Measurements from ENCODE around the gene PPP6C.
"Not testable (repeated sequence)": the region's sequence is repeated elsewhere in the genome, so short reads cannot be mapped to it uniquely, and the experiment has no call there.

PPP6C gene

DNA sequence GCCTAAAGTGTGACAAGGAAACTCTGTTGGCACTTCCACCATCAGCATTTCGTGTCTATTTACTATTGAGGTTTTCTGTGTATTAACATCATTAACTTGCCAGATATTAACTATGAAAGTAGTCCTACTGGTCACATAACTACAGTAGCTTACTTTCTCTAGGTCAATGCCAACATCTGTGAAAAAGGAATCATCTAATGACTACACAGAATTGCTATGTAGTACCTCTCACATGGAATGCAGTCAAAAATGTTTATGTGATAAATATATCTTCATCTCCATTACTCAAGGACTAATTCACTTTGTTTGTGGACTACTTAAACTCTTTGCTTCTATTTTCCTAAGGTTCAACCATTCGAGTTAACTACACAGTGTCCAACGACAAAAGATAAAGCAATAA, 48.4 kb downstream of the PPP6C start:
- Mint-ChIP-seq H3K27ac (no peak overlapping the region), H3K4me3 (peak overlapping the region; percentile 97), H3K9me3 (ENCODE audit: low read depth) (no peaks in the 10 kb centered on the region), H3K27me3 (no peaks in the 10 kb centered on the region), H3K4me1 (ENCODE audit: low read depth) (peaks cover 30% of the 10 kb centered on the region), H3K36me3 (no peaks in the 10 kb centered on the region)

DNA sequence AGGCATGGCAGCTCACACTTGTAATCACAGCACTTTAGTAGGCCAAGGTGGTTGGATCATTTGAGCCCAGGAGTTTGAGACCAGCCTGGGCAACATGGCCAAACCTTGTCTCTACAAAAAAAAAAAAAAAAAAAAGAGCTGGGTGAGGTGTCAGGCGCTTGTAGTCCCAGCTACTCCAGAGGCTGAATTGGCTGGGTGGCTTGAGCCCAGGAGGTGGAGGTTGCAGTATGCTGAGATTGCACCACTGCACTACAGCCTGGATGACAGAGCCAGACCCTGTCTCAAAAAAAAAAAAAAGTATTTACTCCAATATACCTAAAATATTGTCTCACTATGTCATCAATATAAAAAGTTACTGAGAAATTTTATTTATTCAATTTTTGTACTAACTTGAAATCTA, 49.0 kb downstream of the PPP6C start:
- peaks cover 30% of the 10 kb centered on the region for H3K4me1 Mint-ChIP-seq (ENCODE audit: low read depth)
- no peaks in the 10 kb centered on the region for H3K27me3 Mint-ChIP-seq

DNA sequence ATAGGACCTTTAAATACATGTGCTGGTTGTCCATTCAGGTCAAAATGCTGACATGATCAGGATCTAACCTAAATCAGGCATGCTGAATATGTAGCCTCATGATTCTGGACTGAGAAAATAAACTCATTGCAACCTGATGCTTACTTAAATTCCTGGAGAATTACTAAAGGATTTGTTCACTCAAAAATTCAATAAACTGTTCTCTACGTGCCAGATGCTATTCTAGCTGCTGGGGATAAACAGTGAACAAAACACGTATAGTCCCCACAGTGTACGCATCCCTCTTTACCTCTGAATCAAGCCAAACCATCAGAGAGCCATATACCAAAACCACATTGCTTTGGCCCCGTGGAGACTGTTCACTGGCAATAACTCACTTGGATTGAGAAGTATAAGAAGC, 52.4 kb downstream of the PPP6C start:
- H3K27me3 Mint-ChIP-seq: no peaks in the 10 kb centered on the region
- peaks cover 31% of the 10 kb centered on the region for H3K4me1 Mint-ChIP-seq (ENCODE audit: low read depth)
- peaks cover 8% of the 10 kb centered on the region for H3K9me3 Mint-ChIP-seq (ENCODE audit: low read depth)
- H3K27ac Mint-ChIP-seq: no peak overlapping the region
- H3K36me3 Mint-ChIP-seq: peaks cover 7% of the 10 kb centered on the region
- no peak overlapping the region for H3K4me3 Mint-ChIP-seq

More for the DNA sequence above, 49.0 kb downstream of the PPP6C start:
- Mint-ChIP-seq H3K36me3 (no peaks in the 10 kb centered on the region), H3K9me3 (ENCODE audit: low read depth) (no peaks in the 10 kb centered on the region), H3K4me3 (no peak overlapping the region), H3K27ac (no peak overlapping the region)

DNA sequence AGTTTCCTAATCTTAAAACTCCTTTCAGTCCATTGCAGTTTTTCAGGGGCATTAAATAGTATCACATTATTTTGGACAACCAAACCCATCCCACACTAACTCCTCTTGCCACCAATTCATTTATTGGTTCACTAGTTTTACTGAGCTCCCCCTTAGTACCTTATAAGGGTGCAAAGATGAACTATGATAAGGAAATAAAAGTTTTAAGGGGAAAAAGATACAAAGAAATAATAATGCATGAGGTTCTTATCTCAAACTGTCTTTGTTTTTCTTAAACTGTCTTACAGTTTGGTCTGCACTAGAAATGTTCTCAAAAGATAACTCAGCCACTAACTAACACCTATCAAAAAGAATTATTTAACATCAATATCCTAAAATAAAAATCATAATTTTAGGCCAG, 54.6 kb downstream of the PPP6C start:
- no peak overlapping the region for H3K4me3 Mint-ChIP-seq
- no peaks in the 10 kb centered on the region for H3K27me3 Mint-ChIP-seq
- H3K27ac Mint-ChIP-seq: no peak overlapping the region
- H3K9me3 Mint-ChIP-seq (ENCODE audit: low read depth): peaks cover 8% of the 10 kb centered on the region
- H3K4me1 Mint-ChIP-seq (ENCODE audit: low read depth): peaks cover 26% of the 10 kb centered on the region
- peaks cover 7% of the 10 kb centered on the region for H3K36me3 Mint-ChIP-seq

DNA sequence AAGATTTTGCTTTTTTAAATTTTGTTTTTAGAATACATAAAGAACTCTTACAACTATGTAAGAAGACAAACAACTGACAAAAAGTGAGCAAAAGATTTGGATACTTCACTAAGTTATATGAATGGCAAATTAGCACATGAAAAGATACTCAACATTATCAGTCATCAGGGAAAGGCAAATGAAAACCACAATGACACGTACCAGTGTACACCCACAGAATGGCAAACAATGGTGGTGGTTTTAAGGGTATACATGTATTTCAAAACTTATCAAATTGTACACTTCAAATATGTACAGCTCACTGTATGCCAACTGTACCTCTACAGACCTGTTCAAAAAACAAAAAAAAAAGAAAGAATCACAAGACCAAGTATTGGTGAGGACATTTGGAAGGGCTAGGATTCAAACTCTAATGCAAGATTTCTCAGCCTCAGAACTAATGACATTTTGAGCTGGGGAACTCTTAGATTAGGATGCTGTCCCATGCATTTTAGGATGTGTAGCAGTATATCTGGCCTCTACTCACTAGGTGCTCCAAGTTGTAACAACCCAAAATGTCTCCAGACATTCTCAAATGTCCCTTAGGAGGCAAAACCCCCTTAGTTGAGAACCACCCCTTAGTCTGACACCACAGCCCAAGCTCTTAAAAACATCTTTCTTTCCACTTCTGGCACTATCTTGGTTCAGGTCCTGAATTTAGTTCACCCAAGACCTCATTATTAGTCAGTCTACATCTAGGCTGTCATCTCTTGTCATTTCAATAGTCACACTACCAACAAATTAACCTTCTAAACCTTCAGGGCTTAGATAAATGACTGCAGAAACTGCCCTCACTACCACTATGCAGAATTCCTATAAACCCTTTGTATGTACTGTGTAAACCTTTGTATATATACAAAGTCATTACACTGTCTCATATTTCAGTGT, 55.9 kb downstream of the PPP6C start:
- no peak overlapping the region for H3K4me3 Mint-ChIP-seq

DNA sequence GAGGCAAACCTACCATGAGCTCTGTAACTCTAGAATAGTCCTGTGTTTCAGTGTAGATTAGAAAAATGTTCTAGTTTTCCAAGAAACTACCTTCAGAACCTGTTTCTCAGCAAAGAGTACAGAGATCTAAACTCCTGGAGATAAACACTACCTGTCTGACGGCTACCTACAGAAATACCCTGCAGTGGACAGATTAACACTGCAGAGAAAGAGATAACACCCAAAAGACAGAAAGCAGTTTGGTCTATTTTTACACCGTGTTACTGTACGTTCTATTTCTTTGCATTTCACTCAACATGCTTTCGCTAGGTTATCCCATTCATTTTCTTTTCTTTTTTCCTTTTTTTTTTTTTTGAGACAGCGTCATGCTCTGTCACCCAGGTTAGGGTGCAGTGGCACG, 57.8 kb downstream of the PPP6C start:
- H3K27ac Mint-ChIP-seq: no peak overlapping the region
- no peak overlapping the region for H3K4me3 Mint-ChIP-seq

More for the DNA sequence above, 55.9 kb downstream of the PPP6C start:
- H3K27ac Mint-ChIP-seq: peak overlapping the region; percentile 67
- H3K4me1 Mint-ChIP-seq (ENCODE audit: low read depth): peaks cover 20% of the 10 kb centered on the region
- H3K36me3 Mint-ChIP-seq: peaks cover 7% of the 10 kb centered on the region
- H3K27me3 Mint-ChIP-seq: no peaks in the 10 kb centered on the region
- H3K9me3 Mint-ChIP-seq (ENCODE audit: low read depth): peaks cover 8% of the 10 kb centered on the region

DNA sequence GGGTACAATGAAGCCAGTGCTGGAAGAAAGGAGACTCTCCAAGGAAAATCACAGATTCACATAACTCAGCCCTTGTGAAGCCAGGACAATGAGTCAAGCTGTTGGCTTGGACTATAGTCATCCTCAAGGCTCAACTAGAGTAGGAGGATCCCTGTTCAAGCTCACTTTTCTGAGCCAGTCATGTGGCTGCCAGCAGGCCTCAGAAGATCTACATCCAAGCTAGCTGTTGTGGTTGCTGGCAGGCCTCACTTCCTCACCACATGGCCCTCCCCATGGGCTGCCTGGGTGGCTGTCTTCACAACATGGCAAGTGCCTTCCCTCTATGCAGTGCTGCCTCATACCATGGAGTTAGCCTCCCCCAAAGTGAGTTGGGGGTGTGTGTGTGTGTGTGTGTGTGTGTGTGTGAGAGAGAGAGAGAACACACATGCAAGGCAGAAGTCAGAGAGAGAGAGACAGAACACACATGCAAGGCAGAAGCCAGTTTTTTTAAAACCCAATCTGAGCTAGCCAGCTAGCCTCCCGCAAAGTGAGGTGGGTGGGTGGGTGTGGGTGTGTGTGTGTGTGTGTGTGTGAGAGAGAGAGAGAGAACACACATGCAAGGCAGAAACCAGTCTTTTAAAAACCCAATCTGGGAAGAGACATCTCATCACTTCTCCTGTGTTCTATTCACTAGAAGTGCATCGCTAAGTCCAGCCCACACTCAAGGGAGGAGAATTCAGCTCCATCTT, 63.4 kb downstream of the PPP6C start:
- Mint-ChIP-seq H3K27me3 (no peaks in the 10 kb centered on the region), H3K4me1 (ENCODE audit: low read depth) (peaks cover 38% of the 10 kb centered on the region), H3K27ac (peak overlapping the region; percentile 97), H3K4me3 (peak overlapping the region; percentile 77), H3K36me3 (peaks cover 2% of the 10 kb centered on the region), H3K9me3 (ENCODE audit: low read depth) (no peaks in the 10 kb centered on the region)

More for the DNA sequence above, 57.8 kb downstream of the PPP6C start:
- peaks cover 8% of the 10 kb centered on the region for H3K9me3 Mint-ChIP-seq (ENCODE audit: low read depth)
- peaks cover 25% of the 10 kb centered on the region for H3K4me1 Mint-ChIP-seq (ENCODE audit: low read depth)
- H3K36me3 Mint-ChIP-seq: peaks cover 7% of the 10 kb centered on the region
- no peaks in the 10 kb centered on the region for H3K27me3 Mint-ChIP-seq

DNA sequence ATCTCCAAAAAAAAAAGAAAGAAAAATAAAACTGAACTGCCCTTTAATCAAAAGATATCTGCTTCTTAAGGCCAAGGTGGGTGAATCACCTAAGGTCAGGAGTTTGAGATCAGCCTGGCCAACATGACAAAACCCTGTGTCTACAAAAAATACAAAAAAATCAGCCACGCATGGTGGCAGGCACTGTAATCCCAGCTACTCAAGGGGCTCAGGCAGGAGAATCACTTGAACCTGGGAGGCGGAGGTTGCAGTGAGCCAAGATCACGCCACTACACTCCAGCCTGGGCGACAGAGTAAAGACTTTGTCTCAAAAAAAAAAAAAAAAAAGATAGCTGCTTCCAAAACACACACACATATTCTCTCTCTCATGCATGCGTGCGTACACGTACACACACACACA, 64.1 kb downstream of the PPP6C start:
- Mint-ChIP-seq H3K27me3 (no peaks in the 10 kb centered on the region), H3K4me3 (peak overlapping the region; percentile 77), H3K36me3 (peaks cover 2% of the 10 kb centered on the region), H3K4me1 (ENCODE audit: low read depth) (peaks cover 44% of the 10 kb centered on the region), H3K27ac (peak overlapping the region; percentile 97), H3K9me3 (ENCODE audit: low read depth) (no peaks in the 10 kb centered on the region)

DNA sequence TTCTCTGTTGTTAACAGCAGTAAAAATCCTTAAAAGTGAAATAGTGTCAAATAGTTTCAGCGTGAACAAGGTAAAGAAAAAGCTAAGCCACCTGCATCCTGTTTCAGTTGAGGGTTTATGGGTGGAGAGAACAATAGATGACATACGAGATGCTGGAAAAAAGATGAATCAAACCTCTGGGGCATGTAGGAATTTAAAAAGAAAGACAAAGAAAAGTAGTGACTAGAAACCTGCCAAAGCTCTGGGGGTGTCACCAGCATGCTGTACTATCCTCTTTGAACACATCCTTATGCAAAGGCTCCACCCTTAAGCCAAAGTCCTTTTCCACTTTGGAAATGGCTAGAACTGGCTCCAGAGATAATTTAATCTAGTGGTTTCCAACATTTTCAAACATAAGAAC, 68.5 kb downstream of the PPP6C start:
- Mint-ChIP-seq H3K27ac (no peak overlapping the region), H3K4me1 (ENCODE audit: low read depth) (peaks cover 47% of the 10 kb centered on the region)

DNA sequence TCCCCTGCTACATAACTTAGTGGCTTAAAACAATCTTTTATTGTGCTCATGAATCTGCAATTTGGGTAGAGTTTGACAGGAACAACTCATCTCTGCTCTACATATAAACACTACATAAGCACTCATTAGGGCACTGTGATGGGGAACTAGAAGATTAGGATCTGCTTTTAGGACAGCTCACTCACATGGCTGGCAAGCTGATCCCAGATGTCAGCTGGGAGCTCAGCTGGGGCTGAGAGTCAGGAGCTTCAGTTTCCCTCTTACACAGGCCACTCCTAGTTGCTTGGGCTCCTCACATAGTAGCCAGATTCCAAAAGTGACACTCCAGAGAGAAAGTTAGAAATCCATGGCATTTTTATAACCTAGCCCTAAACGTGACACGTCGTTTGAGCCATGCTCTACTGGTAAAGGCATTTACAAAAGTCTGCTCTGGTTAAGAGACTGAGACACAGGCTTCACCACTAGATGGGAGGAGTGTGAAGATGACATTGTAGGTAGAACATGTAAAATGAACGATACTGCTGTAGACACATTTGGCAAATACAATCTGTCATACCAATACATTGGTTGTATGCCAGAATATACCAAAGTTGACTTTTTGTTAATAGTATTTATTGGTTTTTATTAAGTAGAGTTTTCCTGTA, 69.8 kb downstream of the PPP6C start:
- no peaks in the 10 kb centered on the region for H3K9me3 Mint-ChIP-seq (ENCODE audit: low read depth)
- H3K27ac Mint-ChIP-seq: peak overlapping the region; percentile 31
- H3K36me3 Mint-ChIP-seq: peaks cover 2% of the 10 kb centered on the region
- no peaks in the 10 kb centered on the region for H3K27me3 Mint-ChIP-seq
- no peak overlapping the region for H3K4me3 Mint-ChIP-seq
- peaks cover 35% of the 10 kb centered on the region for H3K4me1 Mint-ChIP-seq (ENCODE audit: low read depth)

More for the DNA sequence above, 68.5 kb downstream of the PPP6C start:
- H3K4me3 Mint-ChIP-seq: no peak overlapping the region
- no peaks in the 10 kb centered on the region for H3K27me3 Mint-ChIP-seq
- no peaks in the 10 kb centered on the region for H3K9me3 Mint-ChIP-seq (ENCODE audit: low read depth)
- H3K36me3 Mint-ChIP-seq: peaks cover 2% of the 10 kb centered on the region

DNA sequence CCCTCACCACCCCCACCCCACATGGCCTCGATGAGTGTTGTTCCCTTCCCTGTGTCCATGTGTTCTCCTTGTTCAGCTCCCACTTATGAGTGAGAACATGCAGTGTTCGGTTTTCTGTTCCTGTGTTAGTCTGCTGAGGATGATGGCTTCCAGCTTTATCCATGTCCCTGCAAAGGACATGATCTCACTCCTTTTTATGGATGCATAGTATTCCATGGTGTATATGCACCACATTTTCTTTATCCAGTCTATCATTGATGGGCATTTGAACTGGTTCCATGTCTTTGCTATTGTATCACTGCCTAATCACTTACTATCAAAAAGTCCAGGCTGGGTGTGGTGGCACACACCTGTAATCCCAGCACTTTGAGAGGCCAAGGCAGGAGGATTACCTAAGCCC, 70.9 kb downstream of the PPP6C start:
- not testable (repeated sequence) for H3K4me3 Mint-ChIP-seq; H3K27me3 Mint-ChIP-seq; H3K9me3 Mint-ChIP-seq (ENCODE audit: low read depth); H3K36me3 Mint-ChIP-seq
- Mint-ChIP-seq H3K27ac (peak overlapping the region; percentile 0), H3K4me1 (ENCODE audit: low read depth) (peaks cover 26% of the 10 kb centered on the region)

DNA sequence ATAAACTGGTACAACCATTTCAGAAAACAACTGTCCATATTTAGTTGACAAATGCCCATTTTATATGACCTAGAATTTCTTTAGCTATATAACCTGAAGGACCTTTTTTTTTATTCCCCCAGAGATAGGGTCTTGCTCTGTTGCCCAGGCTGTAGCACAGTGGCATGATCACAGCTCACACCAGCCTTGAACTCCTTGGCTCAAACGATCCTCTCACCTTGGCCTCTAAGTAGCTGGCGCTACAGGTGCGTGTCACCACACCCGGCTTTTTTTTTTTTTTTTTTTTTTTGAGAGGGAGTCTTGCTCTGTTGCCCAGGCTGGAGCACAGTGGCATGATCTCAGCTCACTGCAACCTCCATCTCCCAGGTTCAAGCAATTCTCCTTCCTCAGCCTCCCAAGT, 75.1 kb downstream of the PPP6C start:
- H3K9me3 Mint-ChIP-seq (ENCODE audit: low read depth); H3K4me3 Mint-ChIP-seq; H3K27ac Mint-ChIP-seq; H3K4me1 Mint-ChIP-seq (ENCODE audit: low read depth); H3K27me3 Mint-ChIP-seq: not testable (repeated sequence)
- peaks cover 17% of the 10 kb centered on the region for H3K36me3 Mint-ChIP-seq

DNA sequence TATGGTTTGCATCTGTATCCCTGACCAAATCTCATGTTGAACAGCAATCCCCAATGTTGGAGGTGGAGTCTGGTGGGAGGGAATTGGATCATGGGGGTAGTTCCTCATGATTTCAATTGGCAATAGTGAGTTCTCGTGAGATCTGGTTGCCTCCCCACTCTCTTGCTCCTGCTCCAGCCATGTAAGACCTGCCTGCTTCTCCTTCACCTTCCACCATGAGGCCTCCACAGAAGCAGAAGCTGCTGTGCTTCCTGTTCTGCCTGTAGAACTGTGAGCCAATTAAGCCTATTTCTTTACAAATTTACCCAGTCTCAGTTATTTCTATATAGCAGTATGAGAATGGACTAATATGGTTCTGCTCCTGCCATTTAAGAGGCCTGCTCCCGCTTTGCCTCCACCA, 79.1 kb downstream of the PPP6C start:
- H3K9me3 Mint-ChIP-seq (ENCODE audit: low read depth): no peaks in the 10 kb centered on the region
- H3K27me3 Mint-ChIP-seq: no peaks in the 10 kb centered on the region
- H3K27ac Mint-ChIP-seq: no peak overlapping the region
- H3K4me1 Mint-ChIP-seq (ENCODE audit: low read depth): peaks cover 2% of the 10 kb centered on the region
- H3K4me3 Mint-ChIP-seq: no peak overlapping the region
- peaks cover 17% of the 10 kb centered on the region for H3K36me3 Mint-ChIP-seq

DNA sequence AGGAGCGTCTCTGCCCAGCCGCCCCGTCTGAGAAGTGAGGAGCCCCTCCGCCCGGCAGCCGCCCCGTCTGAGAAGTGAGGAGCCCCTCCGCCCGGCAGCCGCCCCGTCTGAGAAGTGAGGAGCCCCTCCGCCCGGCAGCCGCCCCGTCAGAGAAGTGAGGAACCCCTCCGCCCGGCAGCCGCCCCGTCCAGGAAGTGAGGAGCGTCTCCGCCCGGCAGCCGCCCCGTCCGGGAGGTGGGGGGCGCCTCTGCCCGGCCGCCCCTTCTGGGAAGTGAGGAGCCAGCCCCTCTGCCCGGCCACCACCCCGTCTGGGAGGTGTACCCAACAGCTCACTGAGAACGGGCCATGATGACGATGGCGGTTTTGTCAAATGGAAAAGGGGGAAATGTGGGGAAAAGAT, 81.1 kb downstream of the PPP6C start:
- not testable (repeated sequence) for H3K4me1 Mint-ChIP-seq (ENCODE audit: low read depth); H3K27ac Mint-ChIP-seq; H3K4me3 Mint-ChIP-seq; H3K9me3 Mint-ChIP-seq (ENCODE audit: low read depth); H3K27me3 Mint-ChIP-seq
- peaks cover 14% of the 10 kb centered on the region for H3K36me3 Mint-ChIP-seq

DNA sequence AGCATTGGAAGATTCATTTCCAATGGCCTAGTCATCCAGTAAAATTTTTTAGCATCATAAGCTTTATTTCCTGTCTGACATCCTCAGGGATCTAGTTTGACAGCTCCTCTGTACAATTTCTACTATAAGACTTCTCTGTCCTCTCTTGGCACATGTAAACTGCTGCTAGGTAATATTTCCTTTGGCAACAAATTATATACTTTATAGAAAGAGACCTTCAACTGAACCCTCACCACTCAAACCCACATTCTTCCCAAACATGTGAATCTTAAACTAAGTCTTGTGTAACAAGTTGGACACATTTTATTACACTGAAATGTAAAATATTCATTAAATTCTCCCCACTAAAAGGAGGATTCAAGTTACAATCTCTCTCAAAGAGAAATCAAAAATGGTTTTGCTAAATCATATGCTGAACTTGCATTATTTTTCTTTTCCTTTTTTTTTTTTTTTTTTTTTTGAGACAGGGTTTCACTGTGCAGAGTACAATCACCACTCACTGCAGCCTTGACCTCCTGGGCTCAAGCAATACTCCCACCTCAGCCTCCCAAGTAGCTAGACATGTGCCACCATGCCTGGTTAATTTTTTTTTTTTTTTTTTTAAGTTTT, 83.2 kb downstream of the PPP6C start:
- Mint-ChIP-seq H3K4me3 (no peak overlapping the region), H3K27me3 (no peaks in the 10 kb centered on the region), H3K27ac (no peak overlapping the region), H3K36me3 (peaks cover 2% of the 10 kb centered on the region), H3K9me3 (ENCODE audit: low read depth) (no peaks in the 10 kb centered on the region), H3K4me1 (ENCODE audit: low read depth) (peaks cover 8% of the 10 kb centered on the region)

All from activated naive CD8-positive, alpha-beta T cell (primary cell).